Caco-2 (cell line): ENCODE results near the gene PNMT. TPM values are rescaled to one million over a fixed set of nuclear protein-coding genes. Genes with fewer than 3 reads are reported as not detected.

Experiments used
- Bru-seq: library from RNA; stranded (reverse); fragments of 400-500 nt; gene quantifications from one replicate; lab custom pipeline; 2021; lab: Mats Ljungman, UMichigan
- BruChase-seq, 2 experiments: library from RNA; stranded (reverse); fragments of 400-500 nt; gene quantifications; one replicate each; lab custom pipeline; 2021; lab: Mats Ljungman, UMichigan
- BruUV-seq: library from RNA; stranded (reverse); fragments of 400-500 nt; replicated peaks from 2 replicates; lab custom pipeline; 2021; lab: Mats Ljungman, UMichigan
- CTCF ChIA-PET: fragments of 300-600 bp; sonication (Branson Sonifier 250); formaldehyde crosslinking; loops from one replicate; lab custom pipeline; 2022; ENCODE audit warnings: antibody characterized with exemption; lab: Charles Lee
- POLR2A ChIA-PET: fragments of 300-600 bp; sonication (Branson Sonifier 250); formaldehyde crosslinking; loops from one replicate; lab custom pipeline; 2022; ENCODE audit warnings: antibody characterized with exemption; lab: Charles Lee
- DNase-seq, 2 experiments: peaks; one replicate each; pipeline versions ENCODE4 v3.0.0 to v3.0.0-alpha.2; 2020 to 2022
- H3K27me3 ChIP-seq: replicated peaks from 2 replicates; pipeline ENCODE4 v1.6.0; 2011; ENCODE audit warnings: low read length; ENCODE audit not compliant: control insufficient read depth, insufficient read depth
- H3K36me3 ChIP-seq: 2 replicates; pipeline ENCODE4 v1.5.1; 2011; ENCODE audit warnings: low read length; ENCODE audit not compliant: control insufficient read depth, insufficient read depth
- H3K4me1 ChIP-seq: fragments of 250-450 bp; sonication (Bioruptor Pico); 2 replicates; pipeline ENCODE4 v1.5.1; 2020; ENCODE audit warnings: mild to moderate bottlenecking
- H3K4me3 ChIP-seq: 2 replicates; pipeline ENCODE4 v1.5.1; 2011; ENCODE audit warnings: low read depth, mild to moderate bottlenecking, control low read depth, low read length
- H3K9me3 ChIP-seq: fragments of 250-450 bp; sonication (Bioruptor Pico); 2 replicates; pipeline ENCODE4 v1.5.1; 2020; ENCODE audit warnings: mild to moderate bottlenecking, moderate library complexity
- H3K27ac Mint-ChIP-seq: one replicate; pipeline ENCODE4 v1.8.0; 2022; ENCODE audit warnings: mixed read lengths; ENCODE audit not compliant: unreplicated experiment
- H3K27me3 Mint-ChIP-seq: one replicate; pipeline ENCODE4 v1.8.0; 2022; ENCODE audit warnings: mixed read lengths; ENCODE audit not compliant: insufficient read depth, unreplicated experiment
- H3K36me3 Mint-ChIP-seq: one replicate; pipeline ENCODE4 v1.8.0; 2022; ENCODE audit warnings: mild to moderate bottlenecking, mixed read lengths; ENCODE audit not compliant: insufficient read depth, unreplicated experiment
- H3K4me1 Mint-ChIP-seq: one replicate; pipeline ENCODE4 v1.8.0; 2022; ENCODE audit warnings: low read depth, mixed read lengths; ENCODE audit not compliant: unreplicated experiment
- H3K4me3 Mint-ChIP-seq: one replicate; pipeline ENCODE4 v1.8.0; 2022; ENCODE audit warnings: mild to moderate bottlenecking, moderate library complexity, mixed read lengths; ENCODE audit not compliant: unreplicated experiment
- H3K9me3 Mint-ChIP-seq: one replicate; pipeline ENCODE4 v1.8.0; 2022; ENCODE audit warnings: mixed read lengths; ENCODE audit not compliant: unreplicated experiment
- CTCF ChIP-seq, 2 experiments: fragments of 200-600 bp in 1 of 2; IDR thresholded peaks; 1 replicate in 1 of 2; 2 replicates in 1 of 2; pipeline versions ENCODE4 v1.5.1 to v1.8.0; 2011 to 2022; ENCODE audit warnings: antibody characterized with exemption in 1 of 2, control low read depth in 1 of 2, inconsistent platforms in 1 of 2, low read depth in 1 of 2, low read length in 1 of 2, mild to moderate bottlenecking in 1 of 2, moderate library complexity in 1 of 2; ENCODE audit not compliant: insufficient read depth in 1 of 2, severe bottlenecking in 1 of 2, unreplicated experiment in 1 of 2
- intact Hi-C: fragments of 100-400 bp; cut with micrococcal nuclease; formaldehyde crosslinking; loops from one replicate; pipeline ENCODE4 v1.10.0; 2022; ENCODE audit not compliant: unreplicated experiment
- long read RNA-seq: library from polyadenylated mRNA; stranded (forward); transcript quantifications from one replicate; pipeline ENCODE4 v2.0.0, GENCODE V29; 2022
- total RNA-seq: library from RNA; stranded (reverse); gene quantifications from 2 replicates; pipeline ENCODE4 v1.2.3, GENCODE V29; 2022

The PNMT gene
- total RNA-seq = not detected in 2 replicates
- not detected for Bru-seq, nascent RNA
- BruChase-seq, experiment 1, labeled RNA remaining after a 2-hour chase = percentile 27 among the genes with signal in this experiment
- not detected for BruChase-seq, experiment 2, labeled RNA remaining after a 6-hour chase
- long read RNA-seq = 0 reads

GRCh38 chr17:39667945-39668924, at the start of gene PNMT:
Gene PNMT, plus strand, starts transcription at chr17:39668453. Its CDS starts 23 bp downstream, at chr17:39668476.
- H3K9me3 ChIP-seq = no peaks in the 10 kb centered on the region
- Mint-ChIP-seq H3K4me3 (peak within 1 kb of the TSS; percentile 3), H3K9me3 (no peaks in the 10 kb centered on the region), H3K27me3 (peaks cover 4% of the 10 kb centered on the region), H3K36me3 (peaks cover 13% of the 10 kb centered on the region), H3K27ac (no peak within 1 kb of the TSS), H3K4me1 (peaks cover 6% of the 10 kb centered on the region)
- peak; percentile 68 to 79 for TF ChIP-seq CTCF (IDR thresholded peaks at IDR 0.05; ENCODE audit: insufficient read depth in 1 of 2, low read depth in 1 of 2, low read length in 1 of 2, severe bottlenecking in 1 of 2, unreplicated experiment in 1 of 2)
- no TSS peak for BruUV-seq
- no peaks in the 10 kb centered on the region for H3K36me3 ChIP-seq
- intact Hi-C loops = loop anchor here (1.0 kb wide), 1 partner anchor 46 kb away; no protein-coding TSS in a partner anchor
- ChIA-PET CTCF (interaction anchor here (0.6 to 4.9 kb wide), 12 partner anchors 15 to 329 kb away, joined by 3 to 44 read pairs (median 4); partner anchors contain the start of genes ERBB2 and PGAP3), POLR2A (no interaction called here)
- no peaks in the 10 kb centered on the region for H3K27me3 ChIP-seq
- peaks cover 7% of the 10 kb centered on the region; the same call in 1 of the 2 replicates for H3K4me1 ChIP-seq
- DNase-seq = peak; percentile 73 to 85
- H3K4me3 ChIP-seq = peak within 1 kb of the TSS; percentile 32

- no peak for TF ChIP-seq CTCF (IDR thresholded peaks at IDR 0.05; ENCODE audit: insufficient read depth in 1 of 2, low read depth in 1 of 2, low read length in 1 of 2, severe bottlenecking in 1 of 2, unreplicated experiment in 1 of 2)
- Mint-ChIP-seq H3K9me3 (no peaks in the 10 kb centered on the region), H3K27me3 (peaks cover 22% of the 10 kb centered on the region), H3K4me3 (peak overlapping the region; percentile 74), H3K27ac (no peak overlapping the region), H3K36me3 (no peaks in the 10 kb centered on the region), H3K4me1 (no peaks in the 10 kb centered on the region)
- peaks cover 4% of the 10 kb centered on the region; the same call in 1 of the 2 replicates for H3K27me3 ChIP-seq
- BruUV-seq = no TSS peak
- peak overlapping the region; percentile 37 for H3K4me3 ChIP-seq
- ChIA-PET CTCF (interaction anchor here (0.6 to 3.6 kb wide), 7 partner anchors 9 to 361 kb away, joined by 3 to 44 read pairs (median 4); partner anchors contain the start of genes PGAP3, PNMT and PSMD3), POLR2A (no interaction called here)
- H3K9me3 ChIP-seq = no peaks in the 10 kb centered on the region
- intact Hi-C loops = no loop called here
- no peaks in the 10 kb centered on the region for H3K36me3 ChIP-seq
- no peak for DNase-seq
- peaks cover 14% of the 10 kb centered on the region; the same call in 1 of the 2 replicates for H3K4me1 ChIP-seq
Observed at GRCh38 chr17:39618956-39619785, 49.1 kb upstream of the PNMT start.
